Bronchial epithelial cell (primary cell): ENCODE measurements around the gene TVP23B. TPM values are rescaled to one million over a fixed set of nuclear protein-coding genes. Genes with fewer than 3 reads are reported as not detected.
A peak's percentile ranks its signal among the peaks of the same experiment; 100 is the strongest.
"Not testable (repeated sequence)": the region's sequence is repeated elsewhere in the genome, so short reads cannot be mapped to it uniquely, and the experiment has no call there.

ENCODE experiments used
- DNase-seq: peaks from one replicate; pipeline ENCODE4 v3.0.0-alpha.2; 2010; ENCODE audit warnings: low read depth
- FAIRE-seq: peaks from 2 replicates; lab custom pipeline; 2011; peaks lifted over from hg19 to GRCh38; lab: Jason Lieb, UNC
- H3K27me3 ChIP-seq: 2 replicates; pipeline ENCODE4 v1.5.1; 2011; ENCODE audit warnings: low read length; ENCODE audit not compliant: control insufficient read depth, insufficient read depth
- H3K36me3 ChIP-seq: 2 replicates; pipeline ENCODE4 v1.5.1; 2011; ENCODE audit warnings: low read length; ENCODE audit not compliant: control insufficient read depth, insufficient read depth
- H3K4me3 ChIP-seq: 2 replicates; pipeline ENCODE4 v1.5.1; 2011; ENCODE audit warnings: mild to moderate bottlenecking, low read depth, low read length, control low read depth
- total RNA-seq: library from RNA; depleted of rRNA; stranded (reverse); fragments of >200 nt; gene quantifications from 2 replicates; pipeline ENCODE4 v1.2.1, GENCODE V29; 2014
- TF ChIP-seq, protein P1 (sequence below): IDR thresholded peaks from 2 replicates; pipeline ENCODE4 v1.5.1; 2011; ENCODE audit warnings: mild to moderate bottlenecking, moderate library complexity, low read length, control low read depth, inconsistent platforms; ENCODE audit not compliant: insufficient read depth, severe bottlenecking

Gene TVP23B
- total RNA-seq, 1 donor from 2014 or later: 172 TPM

DNA sequence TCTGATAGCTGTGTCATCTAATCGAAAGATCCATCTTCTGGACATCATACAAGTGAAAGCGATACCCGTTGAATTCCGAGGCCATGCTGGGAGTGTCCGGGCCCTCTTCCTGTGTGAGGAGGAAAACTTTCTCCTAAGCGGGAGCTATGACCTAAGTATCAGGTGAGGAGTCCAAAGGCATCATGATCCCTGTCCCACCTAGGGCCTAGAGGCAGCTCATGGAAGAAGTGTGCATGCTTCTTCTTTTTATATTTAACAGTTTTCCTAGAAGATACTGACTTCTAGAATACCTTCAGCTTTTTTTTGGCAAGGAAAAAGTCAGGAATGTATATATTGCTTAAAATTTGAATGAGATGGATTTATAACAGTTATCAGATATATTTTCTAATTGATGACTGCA is 22.6 kb upstream of the TVP23B start:
- DNase-seq, H3K36me3 ChIP-seq, H3K4me3 ChIP-seq, H3K27me3 ChIP-seq: not testable (repeated sequence)
- FAIRE-seq: peak; percentile 84

- H3K27me3 ChIP-seq, H3K36me3 ChIP-seq, H3K4me3 ChIP-seq, FAIRE-seq, DNase-seq: not testable (repeated sequence)
Measured at GRCh38 chr17:18760221-18760620, 20.8 kb upstream of the TVP23B start.

- not testable (repeated sequence) for FAIRE-seq, H3K36me3 ChIP-seq, H3K4me3 ChIP-seq, H3K27me3 ChIP-seq, DNase-seq
Measured at GRCh38 chr17:18770572-18770971, 10.4 kb upstream of the TVP23B start.

GRCh38 chr17:18771066-18771465 is 9.9 kb upstream of the TVP23B start:
- not testable (repeated sequence) for H3K4me3 ChIP-seq, H3K36me3 ChIP-seq, FAIRE-seq, H3K27me3 ChIP-seq, DNase-seq

DNA sequence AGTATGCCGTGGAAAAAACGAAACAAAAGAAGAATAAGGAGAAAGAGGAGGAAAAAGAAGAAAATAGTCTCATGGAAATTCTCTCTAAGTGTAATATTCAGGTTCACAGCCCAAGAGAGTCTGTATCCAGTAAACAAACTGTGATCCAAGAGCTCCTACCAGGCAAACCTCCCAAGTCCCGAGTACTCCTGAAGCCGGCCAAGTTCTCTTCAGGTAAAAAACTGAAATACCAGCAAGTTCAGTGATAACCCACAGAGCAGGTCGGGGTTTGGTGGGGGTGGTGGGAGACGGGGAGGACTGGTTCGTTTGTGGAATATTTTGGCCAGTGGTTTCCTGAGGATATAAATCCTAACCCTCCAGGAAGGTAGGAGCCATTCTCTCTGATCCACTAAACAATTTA is 8.5 kb upstream of the TVP23B start:
- no peaks in the 10 kb centered on the region for H3K27me3 ChIP-seq
- TF ChIP-seq, protein P1, sequence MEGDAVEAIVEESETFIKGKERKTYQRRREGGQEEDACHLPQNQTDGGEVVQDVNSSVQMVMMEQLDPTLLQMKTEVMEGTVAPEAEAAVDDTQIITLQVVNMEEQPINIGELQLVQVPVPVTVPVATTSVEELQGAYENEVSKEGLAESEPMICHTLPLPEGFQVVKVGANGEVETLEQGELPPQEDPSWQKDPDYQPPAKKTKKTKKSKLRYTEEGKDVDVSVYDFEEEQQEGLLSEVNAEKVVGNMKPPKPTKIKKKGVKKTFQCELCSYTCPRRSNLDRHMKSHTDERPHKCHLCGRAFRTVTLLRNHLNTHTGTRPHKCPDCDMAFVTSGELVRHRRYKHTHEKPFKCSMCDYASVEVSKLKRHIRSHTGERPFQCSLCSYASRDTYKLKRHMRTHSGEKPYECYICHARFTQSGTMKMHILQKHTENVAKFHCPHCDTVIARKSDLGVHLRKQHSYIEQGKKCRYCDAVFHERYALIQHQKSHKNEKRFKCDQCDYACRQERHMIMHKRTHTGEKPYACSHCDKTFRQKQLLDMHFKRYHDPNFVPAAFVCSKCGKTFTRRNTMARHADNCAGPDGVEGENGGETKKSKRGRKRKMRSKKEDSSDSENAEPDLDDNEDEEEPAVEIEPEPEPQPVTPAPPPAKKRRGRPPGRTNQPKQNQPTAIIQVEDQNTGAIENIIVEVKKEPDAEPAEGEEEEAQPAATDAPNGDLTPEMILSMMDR: no peak
- no peak overlapping the region for H3K4me3 ChIP-seq
- no peak for FAIRE-seq
- no peaks in the 10 kb centered on the region for H3K36me3 ChIP-seq
- no peak for DNase-seq

DNA sequence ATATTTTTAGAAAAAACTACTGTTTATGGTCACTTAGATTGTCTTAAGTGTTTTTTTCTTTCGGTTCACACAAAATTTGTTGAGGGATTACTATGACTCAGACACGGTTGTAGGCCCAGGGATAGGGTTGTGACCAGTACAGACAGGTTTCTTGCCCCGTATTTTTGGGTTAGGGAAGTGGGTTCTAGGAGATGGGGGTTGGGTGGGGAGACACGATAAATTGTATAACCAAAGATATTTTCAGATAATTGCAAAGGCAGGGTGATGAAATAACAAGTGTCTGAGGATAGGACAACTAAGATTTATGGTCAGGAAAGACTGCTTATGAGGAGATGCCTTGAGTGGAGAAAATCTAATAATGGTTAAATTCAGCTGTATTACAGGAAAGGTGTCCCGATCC is 822 bp downstream of the TVP23B start:
- peak overlapping the region; percentile 50 for H3K4me3 ChIP-seq
- not testable (repeated sequence) for DNase-seq, H3K27me3 ChIP-seq, H3K36me3 ChIP-seq, FAIRE-seq

DNA sequence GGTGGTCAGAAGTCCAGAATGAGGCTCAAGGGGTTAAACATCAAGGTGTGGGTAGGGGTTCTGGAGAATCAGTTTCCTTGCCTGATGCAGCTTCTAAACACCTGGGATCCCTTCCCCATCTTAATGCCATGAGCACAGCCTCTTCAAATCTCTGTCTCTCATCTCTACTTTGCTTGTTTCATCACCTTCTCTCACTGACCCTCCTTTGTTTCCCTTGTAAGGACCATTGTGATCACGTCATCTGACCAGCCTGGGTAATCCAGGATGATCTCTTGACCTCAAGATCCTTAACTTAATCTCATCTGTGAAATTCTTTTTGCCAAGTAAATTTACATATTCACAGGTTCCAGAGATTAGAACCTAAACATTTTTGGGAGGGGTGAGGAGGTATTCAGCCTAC is 5.0 kb downstream of the TVP23B start:
- H3K36me3 ChIP-seq, H3K4me3 ChIP-seq, DNase-seq, H3K27me3 ChIP-seq: not testable (repeated sequence)
- peak; percentile 91 for FAIRE-seq

GRCh38 chr17:18786890-18787289 is 5.9 kb downstream of the TVP23B start:
- not testable (repeated sequence) for DNase-seq, H3K27me3 ChIP-seq, H3K36me3 ChIP-seq, H3K4me3 ChIP-seq
- peak; percentile 52 for FAIRE-seq

DNA sequence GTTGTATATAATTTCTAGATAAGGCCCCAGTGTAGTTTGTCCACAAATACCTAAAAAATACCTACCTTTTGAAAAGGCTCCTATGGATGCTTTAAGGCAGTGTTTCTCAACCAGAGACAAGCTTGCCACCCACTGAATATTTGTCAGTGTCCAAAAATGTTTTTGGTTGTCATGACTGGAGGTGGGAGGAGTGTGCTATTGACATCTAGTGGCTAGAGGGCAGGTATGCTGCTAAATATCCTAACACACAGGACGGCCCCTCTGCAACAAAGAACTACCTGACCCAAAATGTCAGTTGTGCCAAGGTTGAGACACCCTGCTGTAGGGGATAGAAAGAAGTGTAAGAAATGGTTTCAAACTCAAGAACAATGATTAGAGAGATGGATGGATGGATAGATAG is 10.4 kb downstream of the TVP23B start:
- not testable (repeated sequence) for DNase-seq, H3K4me3 ChIP-seq, H3K27me3 ChIP-seq, H3K36me3 ChIP-seq, FAIRE-seq

GRCh38 chr17:18794841-18795240 is 13.9 kb downstream of the TVP23B start:
- H3K27me3 ChIP-seq, H3K4me3 ChIP-seq, DNase-seq, H3K36me3 ChIP-seq, FAIRE-seq: not testable (repeated sequence)

GRCh38 chr17:18796887-18797286 is 15.9 kb downstream of the TVP23B start:
- H3K4me3 ChIP-seq: not testable (repeated sequence)

GRCh38 chr17:18803458-18804245 is 22.7 kb downstream of the TVP23B start:
- not testable (repeated sequence) for H3K4me3 ChIP-seq, FAIRE-seq, DNase-seq, H3K27me3 ChIP-seq, H3K36me3 ChIP-seq

More at GRCh38 chr17:18796887-18797286, 15.9 kb downstream of the TVP23B start:
- not testable (repeated sequence) for H3K36me3 ChIP-seq, FAIRE-seq, DNase-seq, H3K27me3 ChIP-seq

DNA sequence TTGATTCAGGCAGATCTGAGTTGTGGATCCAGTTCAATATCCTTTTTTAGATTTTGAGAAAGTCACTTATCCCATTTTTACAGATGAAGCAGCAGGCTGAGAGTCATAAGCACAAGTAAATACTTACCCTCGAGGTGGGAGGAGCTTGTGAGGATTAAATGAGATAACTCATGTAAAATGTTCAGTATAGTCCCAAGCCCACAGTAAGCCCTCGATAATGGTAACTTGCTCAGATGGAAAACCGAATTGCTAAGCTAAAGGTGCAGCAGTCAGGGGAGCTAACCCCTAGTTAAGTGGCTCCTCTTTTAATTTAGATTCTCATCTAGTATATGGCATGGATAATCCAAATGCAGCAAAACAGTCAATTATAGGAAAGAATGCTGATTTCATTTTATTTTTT is 34.9 kb downstream of the TVP23B start:
- DNase-seq, H3K27me3 ChIP-seq, H3K36me3 ChIP-seq, H3K4me3 ChIP-seq, FAIRE-seq: not testable (repeated sequence)
